H1 (cell line): ENCODE measurements around the gene CACNA1D. TPM values are rescaled to one million over a fixed set of nuclear protein-coding genes. Genes with fewer than 3 reads are reported as not detected.

Experiments used
- CBX8 ChIP-seq: fragments of 300-800, 300-1000 bp; sonication (generic); IDR thresholded peaks from 2 replicates; pipeline ENCODE4 v1.7.1; 2016; ENCODE audit warnings: low read depth, low read length, borderline replicate concordance
- NRF1 ChIP-seq: IDR thresholded peaks from 2 replicates; pipeline ENCODE4 v1.6.1; 2011; ENCODE audit warnings: mild to moderate bottlenecking, low read depth, low read length, improper control_type of control experiment
- POLR2AphosphoS5 ChIP-seq: IDR thresholded peaks from 2 replicates; pipeline ENCODE4 v1.6.1; 2011; ENCODE audit warnings: low read depth, low read length
- SP2 ChIP-seq: IDR thresholded peaks from 2 replicates; pipeline ENCODE4 v1.6.1; 2012; ENCODE audit warnings: mild to moderate bottlenecking, low read length, inconsistent platforms
- TAF7 ChIP-seq: optimal IDR thresholded peaks from 2 replicates; pipeline ENCODE3; 2011; ENCODE audit warnings: low read depth, mild to moderate bottlenecking, inconsistent platforms, low read length, moderate library complexity, borderline replicate concordance
- polyA plus RNA-seq, 7 experiments: library from polyadenylated mRNA; depleted of rRNA in 3 of 7; stranded (reverse) in 5 of 7; unstranded in 2 of 7; fragments of >200 nt in 5 of 7; fragments of 200-250 nt in 2 of 7; gene quantifications; 1 replicate in 5 of 7; 2 replicates in 1 of 7; 4 replicates in 1 of 7; pipeline versions ENCODE4 v1.2.1 to v1.2.3, GENCODE V29; 2011 to 2013; ENCODE audit warnings: missing spikeins in 2 of 7, mixed read lengths in 2 of 7
- total RNA-seq: library from RNA; stranded (reverse); fragmentation: NEBNext Ultra II Directional; extraction: Animal tissue kit (Norgen Biotek cat#: 25700); gene quantifications from 2 replicates; pipeline ENCODE4 v1.2.1, GENCODE V29; 2021

CACNA1D gene
- total and polyA plus RNA-seq, 2 of the 8 experiments (the other 6 are each of a cell fraction or from before 2014, with no cell fraction given) = 2.0 to 2.9 TPM

GRCh38 chr3:53545996-53546359 lies 51.6 kb downstream of the CACNA1D start (continued):
- TF ChIP-seq CBX8 (no peak), POLR2AphosphoS5 (no peak), SP2 (no peak), NRF1 (no peak), TAF7 (no peak)
